Upper lobe of right lung (tissue), 1 donor: ENCODE results near the gene LRMDA. TPM values are rescaled to one million over a fixed set of nuclear protein-coding genes. Genes with fewer than 3 reads are reported as not detected.

Experiments
- ATAC-seq: fragments of 200-7000 bp; cut with Tn5 transposase; one replicate; pipeline ENCODE4 v1.9.1; 2020; ENCODE audit warnings: mild to moderate bottlenecking, moderate library complexity
- DNase-seq: peaks from one replicate; pipeline ENCODE4 v3.0.0-alpha.2; 2020
- H3K27ac ChIP-seq: fragments of 200-600 bp; one replicate; pipeline ENCODE4 v1.8.0; 2022
- H3K27me3 ChIP-seq: fragments of 200-600 bp; one replicate; pipeline ENCODE4 v1.8.0; 2022; ENCODE audit warnings: mild to moderate bottlenecking
- H3K36me3 ChIP-seq: fragments of 200-600 bp; one replicate; pipeline ENCODE4 v1.8.0; 2022
- H3K4me1 ChIP-seq: fragments of 200-600 bp; one replicate; pipeline ENCODE4 v1.8.0; 2022
- H3K4me3 ChIP-seq: fragments of 200-600 bp; one replicate; pipeline ENCODE4 v1.8.0; 2022; ENCODE audit warnings: mild to moderate bottlenecking
- H3K9me3 ChIP-seq: fragments of 200-600 bp; one replicate; pipeline ENCODE4 v1.8.0; 2022
- intact Hi-C: fragments of 100-400 bp; cut with DNase I; formaldehyde crosslinking; loops from one replicate; pipeline ENCODE4 v1.11.0; 2022
- total RNA-seq: library from RNA; stranded (reverse); fragmentation: NEBNext Ultra II Directional; extraction: Animal tissue kit (Norgen Biotek cat#: 25700); gene quantifications from one replicate; pipeline ENCODE4 v1.2.1, GENCODE V29; 2021
- TF ChIP-seq, protein P1 (sequence below): fragments of 200-600 bp; IDR thresholded peaks from one replicate; pipeline ENCODE4 v1.8.0; 2022; ENCODE audit warnings: antibody characterized with exemption
- donor health status: DM: no; HTN: yes; CAD: no; lungs with severe emphysema.

LRMDA gene
- total RNA-seq, 1 donor from 2014 or later = 20.0 TPM

DNA sequence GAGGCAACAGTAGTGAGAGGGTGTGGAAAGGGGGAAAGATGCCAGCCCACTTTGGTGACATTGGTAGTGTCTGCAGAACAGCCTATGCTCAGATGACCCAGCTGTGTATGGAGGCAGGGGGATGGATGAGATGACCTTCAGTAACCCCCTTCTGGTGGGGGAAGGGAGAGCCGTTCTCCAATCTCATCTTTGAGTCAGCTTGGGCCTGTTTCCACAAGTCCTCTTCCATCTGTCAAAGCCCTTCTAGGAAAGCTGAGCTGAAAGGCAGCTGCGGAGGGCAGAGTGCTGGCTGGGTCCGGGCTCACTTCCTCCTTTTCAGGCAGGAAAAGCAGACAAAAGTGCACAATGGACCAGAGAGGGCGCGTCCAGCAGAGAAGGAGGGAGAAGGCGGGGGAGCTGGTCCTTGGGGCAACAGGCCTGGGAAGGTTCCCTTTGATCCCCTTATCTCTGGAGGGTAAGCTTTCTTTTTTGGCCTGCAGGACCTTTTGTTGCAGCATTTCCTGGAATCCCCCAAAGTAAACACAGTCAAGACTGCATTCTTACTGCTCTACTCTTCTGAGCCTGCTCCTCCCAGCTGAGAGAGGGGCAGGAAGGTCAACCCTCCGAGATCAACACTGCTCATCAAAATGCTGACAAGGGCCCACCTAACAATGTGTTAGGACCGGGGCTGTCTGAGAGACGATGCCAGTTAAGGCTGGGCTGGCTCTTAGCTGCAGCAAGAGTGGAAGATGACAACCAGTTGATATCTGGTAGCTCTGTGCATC is 1.2 kb upstream of the LRMDA start:
- DNase-seq (peak; percentile 83), ATAC-seq (peak; percentile 81)
- no peak overlapping the region for H3K4me3 ChIP-seq
- TF ChIP-seq, protein P1, sequence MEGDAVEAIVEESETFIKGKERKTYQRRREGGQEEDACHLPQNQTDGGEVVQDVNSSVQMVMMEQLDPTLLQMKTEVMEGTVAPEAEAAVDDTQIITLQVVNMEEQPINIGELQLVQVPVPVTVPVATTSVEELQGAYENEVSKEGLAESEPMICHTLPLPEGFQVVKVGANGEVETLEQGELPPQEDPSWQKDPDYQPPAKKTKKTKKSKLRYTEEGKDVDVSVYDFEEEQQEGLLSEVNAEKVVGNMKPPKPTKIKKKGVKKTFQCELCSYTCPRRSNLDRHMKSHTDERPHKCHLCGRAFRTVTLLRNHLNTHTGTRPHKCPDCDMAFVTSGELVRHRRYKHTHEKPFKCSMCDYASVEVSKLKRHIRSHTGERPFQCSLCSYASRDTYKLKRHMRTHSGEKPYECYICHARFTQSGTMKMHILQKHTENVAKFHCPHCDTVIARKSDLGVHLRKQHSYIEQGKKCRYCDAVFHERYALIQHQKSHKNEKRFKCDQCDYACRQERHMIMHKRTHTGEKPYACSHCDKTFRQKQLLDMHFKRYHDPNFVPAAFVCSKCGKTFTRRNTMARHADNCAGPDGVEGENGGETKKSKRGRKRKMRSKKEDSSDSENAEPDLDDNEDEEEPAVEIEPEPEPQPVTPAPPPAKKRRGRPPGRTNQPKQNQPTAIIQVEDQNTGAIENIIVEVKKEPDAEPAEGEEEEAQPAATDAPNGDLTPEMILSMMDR = no peak
- no peaks in the 10 kb centered on the region for H3K27me3 ChIP-seq
- intact Hi-C loops = no loop called here
- no peaks in the 10 kb centered on the region for H3K9me3 ChIP-seq
- no peaks in the 10 kb centered on the region for H3K36me3 ChIP-seq
- peaks cover 43% of the 10 kb centered on the region for H3K4me1 ChIP-seq
- H3K27ac ChIP-seq = peak overlapping the region; percentile 84

DNA sequence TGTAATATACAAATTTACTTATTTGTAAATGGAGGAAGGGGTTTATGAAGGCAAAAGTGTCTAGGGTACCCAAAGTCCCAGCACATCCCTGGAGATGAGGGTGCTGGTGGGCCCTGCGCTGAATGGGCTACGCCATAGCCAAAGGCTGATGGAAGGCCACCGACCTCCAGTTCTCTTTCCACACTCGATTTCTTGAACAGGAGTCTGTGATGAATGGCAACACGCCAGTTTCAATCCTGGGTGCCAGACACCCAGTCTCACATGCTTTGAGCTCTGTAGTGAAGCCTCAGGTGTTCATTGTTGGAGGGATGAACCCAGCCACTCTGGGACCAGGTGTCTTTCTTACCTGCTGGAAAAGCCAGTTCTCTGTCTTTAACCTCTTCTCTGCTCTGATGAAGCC is 752 bp downstream of the LRMDA start:
- TF ChIP-seq, protein P1 = no peak
- Histone ChIP-seq H3K27me3 (no peaks in the 10 kb centered on the region), H3K36me3 (no peaks in the 10 kb centered on the region), H3K9me3 (no peaks in the 10 kb centered on the region), H3K4me3 (peak overlapping the region; percentile 75), H3K4me1 (peaks cover 41% of the 10 kb centered on the region), H3K27ac (peak overlapping the region; percentile 84)
- ATAC-seq = no peak
- intact Hi-C loops = no loop called here
- DNase-seq = peak; percentile 55

DNA sequence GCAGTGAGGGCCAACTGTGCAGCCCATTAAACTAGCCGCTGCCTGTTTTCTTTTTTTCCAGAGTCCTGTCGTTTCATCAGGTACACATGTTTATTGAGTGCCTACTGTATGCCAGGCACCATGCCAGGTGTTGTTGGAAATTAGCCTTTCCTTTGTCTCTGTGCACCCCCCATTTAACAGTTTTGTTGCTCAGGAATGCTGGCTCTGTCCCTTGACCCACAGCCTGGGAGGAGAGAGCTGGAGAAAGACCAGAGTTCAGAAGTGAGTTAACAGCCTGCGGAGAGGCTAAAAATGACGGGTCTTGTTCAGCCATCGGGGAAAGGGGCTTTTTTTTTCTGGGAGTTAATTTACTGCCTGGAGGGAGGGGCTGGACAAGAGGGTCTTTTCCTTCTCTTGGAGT is 1.3 kb downstream of the LRMDA start:
- intact Hi-C loops = no loop called here
- no peaks in the 10 kb centered on the region for H3K36me3 ChIP-seq
- DNase-seq = no peak
- H3K4me3 ChIP-seq = peak overlapping the region; percentile 75
- H3K27ac ChIP-seq = no peak overlapping the region
- no peaks in the 10 kb centered on the region for H3K9me3 ChIP-seq
- H3K4me1 ChIP-seq = peaks cover 35% of the 10 kb centered on the region
- no peak for ATAC-seq
- TF ChIP-seq, protein P1 = no peak
- H3K27me3 ChIP-seq = no peaks in the 10 kb centered on the region

DNA sequence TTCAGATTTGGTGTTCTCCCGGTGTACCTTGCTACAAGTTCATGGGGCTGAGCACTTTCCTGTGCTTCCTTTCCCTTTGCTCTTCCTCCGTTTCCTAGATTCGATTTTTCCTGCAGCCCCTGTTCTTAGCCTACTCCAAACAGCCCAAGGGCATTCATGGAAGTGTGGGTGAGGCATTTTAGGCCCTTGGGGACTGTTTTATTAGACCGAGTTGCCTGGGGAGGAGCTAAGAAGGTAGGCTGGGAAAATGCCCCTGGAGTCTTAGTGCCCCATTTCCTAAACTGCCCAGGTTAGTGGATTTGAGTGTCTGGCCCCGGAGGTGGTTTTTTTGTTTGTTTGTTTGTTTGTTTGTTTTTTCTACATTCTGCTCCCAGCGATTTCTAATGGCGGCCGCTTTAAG is 1.8 kb downstream of the LRMDA start:
- H3K36me3 ChIP-seq = no peaks in the 10 kb centered on the region
- H3K9me3 ChIP-seq = no peaks in the 10 kb centered on the region
- peaks cover 32% of the 10 kb centered on the region for H3K4me1 ChIP-seq
- intact Hi-C loops = no loop called here
- TF ChIP-seq, protein P1 = no peak
- DNase-seq = no peak
- H3K4me3 ChIP-seq = no peak overlapping the region
- no peak overlapping the region for H3K27ac ChIP-seq
- no peaks in the 10 kb centered on the region for H3K27me3 ChIP-seq
- ATAC-seq = no peak

DNA sequence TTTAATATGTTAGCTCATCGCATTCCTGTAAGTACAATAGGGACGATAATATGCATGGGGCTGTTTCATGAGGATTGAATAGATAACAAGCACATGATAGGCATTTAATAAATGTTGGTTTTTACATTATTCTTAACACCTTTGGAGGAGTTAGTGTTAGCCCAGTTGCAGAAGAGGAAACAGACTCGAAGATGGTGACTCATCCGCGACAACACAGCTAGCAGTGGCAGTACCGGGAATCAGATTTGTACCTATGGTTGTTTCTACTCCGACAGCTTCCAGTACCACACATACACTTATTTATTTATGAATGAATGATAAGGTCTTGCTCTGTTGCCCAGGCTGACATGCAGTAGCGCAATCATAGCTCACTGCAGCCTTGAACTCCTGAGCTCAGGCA is 2.9 kb downstream of the LRMDA start:
- TF ChIP-seq, protein P1 = no peak
- ATAC-seq (no peak), DNase-seq (no peak)
- no peaks in the 10 kb centered on the region for H3K9me3 ChIP-seq
- no peak overlapping the region for H3K4me3 ChIP-seq
- H3K36me3 ChIP-seq = no peaks in the 10 kb centered on the region
- H3K4me1 ChIP-seq = peaks cover 29% of the 10 kb centered on the region
- intact Hi-C loops = no loop called here
- H3K27me3 ChIP-seq = no peaks in the 10 kb centered on the region
- no peak overlapping the region for H3K27ac ChIP-seq
